ENCODE measurements around the gene LETM1.

DNA sequence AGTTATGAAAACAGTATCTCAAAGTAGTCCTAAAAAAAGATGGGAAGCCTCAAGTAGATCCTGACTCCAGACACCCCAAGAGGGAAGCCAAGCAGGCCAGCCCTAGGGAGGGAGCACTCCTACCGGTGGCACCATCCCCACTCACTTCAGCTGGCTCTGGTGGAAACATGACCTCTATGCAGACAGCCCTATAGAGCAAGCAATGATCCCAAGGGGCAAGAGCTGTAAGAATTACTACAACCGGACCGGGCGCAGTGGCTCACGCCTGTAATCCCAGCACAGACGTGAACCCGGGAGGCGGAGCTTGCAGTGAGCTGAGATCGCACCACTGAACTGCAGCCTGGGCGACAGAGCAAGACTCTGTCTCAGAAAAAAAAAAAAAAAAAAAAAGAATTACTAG, 5.7 kb downstream of the LETM1 start:
- TF ChIP-seq, protein P1, sequence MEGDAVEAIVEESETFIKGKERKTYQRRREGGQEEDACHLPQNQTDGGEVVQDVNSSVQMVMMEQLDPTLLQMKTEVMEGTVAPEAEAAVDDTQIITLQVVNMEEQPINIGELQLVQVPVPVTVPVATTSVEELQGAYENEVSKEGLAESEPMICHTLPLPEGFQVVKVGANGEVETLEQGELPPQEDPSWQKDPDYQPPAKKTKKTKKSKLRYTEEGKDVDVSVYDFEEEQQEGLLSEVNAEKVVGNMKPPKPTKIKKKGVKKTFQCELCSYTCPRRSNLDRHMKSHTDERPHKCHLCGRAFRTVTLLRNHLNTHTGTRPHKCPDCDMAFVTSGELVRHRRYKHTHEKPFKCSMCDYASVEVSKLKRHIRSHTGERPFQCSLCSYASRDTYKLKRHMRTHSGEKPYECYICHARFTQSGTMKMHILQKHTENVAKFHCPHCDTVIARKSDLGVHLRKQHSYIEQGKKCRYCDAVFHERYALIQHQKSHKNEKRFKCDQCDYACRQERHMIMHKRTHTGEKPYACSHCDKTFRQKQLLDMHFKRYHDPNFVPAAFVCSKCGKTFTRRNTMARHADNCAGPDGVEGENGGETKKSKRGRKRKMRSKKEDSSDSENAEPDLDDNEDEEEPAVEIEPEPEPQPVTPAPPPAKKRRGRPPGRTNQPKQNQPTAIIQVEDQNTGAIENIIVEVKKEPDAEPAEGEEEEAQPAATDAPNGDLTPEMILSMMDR (IDR thresholded peaks at IDR 0.05; ENCODE audit: insufficient read depth, low read depth, low read length), result no peak
- TF ChIP-seq EZH2 (IDR thresholded peaks at IDR 0.05; ENCODE audit: insufficient read depth, low read length), result no peak

Data from astrocyte (in vitro differentiated cells and primary cell).